HG03097 (cell line): ENCODE measurements around the gene PLK5.

Experiments
- ATAC-seq: cut with Tn5 transposase; IDR thresholded peaks from one replicate; pipeline ENCODE4 v1.9.1; 2021; ENCODE audit not compliant: unreplicated experiment, low FRiP score

Gene PLK5

DNA sequence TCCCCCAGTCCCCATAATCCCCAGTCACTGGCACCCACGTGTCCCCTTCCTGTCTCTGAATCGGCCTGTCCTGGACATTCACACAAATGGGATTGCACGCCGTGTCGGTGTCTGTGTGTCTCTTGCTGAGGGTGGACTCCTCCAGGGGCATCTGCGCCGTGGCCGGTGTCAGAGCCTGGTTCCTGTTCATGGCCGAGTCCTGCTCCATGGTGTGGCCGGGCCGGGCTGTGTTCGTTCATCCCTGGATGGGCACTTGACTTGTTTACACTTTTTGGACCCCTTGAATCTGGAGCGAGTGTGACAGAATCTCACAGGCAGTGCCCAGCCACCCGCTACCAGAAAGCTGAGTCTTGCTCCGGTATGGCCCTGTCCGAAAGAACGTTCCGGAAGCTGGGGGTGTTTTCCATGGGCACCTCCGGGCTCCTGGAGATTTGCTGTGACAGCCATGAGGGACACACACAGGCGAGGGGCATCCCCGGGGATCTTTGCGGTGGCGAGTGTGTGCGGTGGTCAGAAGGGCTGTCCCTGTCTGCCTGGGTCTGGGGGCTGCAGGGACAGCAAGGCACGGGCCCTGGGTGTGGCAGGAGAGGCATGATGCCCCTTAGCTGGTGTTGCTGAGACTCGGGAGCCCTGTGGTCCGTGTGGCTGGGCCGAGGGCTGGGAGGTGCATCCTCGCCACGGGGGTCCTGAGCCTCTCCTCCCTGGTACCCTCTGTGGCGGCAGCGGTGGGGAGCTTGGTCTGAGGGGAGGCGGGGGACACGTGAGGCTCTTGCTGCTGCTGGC is 50.7 kb downstream of the PLK5 start:
- ATAC-seq: no peak

DNA sequence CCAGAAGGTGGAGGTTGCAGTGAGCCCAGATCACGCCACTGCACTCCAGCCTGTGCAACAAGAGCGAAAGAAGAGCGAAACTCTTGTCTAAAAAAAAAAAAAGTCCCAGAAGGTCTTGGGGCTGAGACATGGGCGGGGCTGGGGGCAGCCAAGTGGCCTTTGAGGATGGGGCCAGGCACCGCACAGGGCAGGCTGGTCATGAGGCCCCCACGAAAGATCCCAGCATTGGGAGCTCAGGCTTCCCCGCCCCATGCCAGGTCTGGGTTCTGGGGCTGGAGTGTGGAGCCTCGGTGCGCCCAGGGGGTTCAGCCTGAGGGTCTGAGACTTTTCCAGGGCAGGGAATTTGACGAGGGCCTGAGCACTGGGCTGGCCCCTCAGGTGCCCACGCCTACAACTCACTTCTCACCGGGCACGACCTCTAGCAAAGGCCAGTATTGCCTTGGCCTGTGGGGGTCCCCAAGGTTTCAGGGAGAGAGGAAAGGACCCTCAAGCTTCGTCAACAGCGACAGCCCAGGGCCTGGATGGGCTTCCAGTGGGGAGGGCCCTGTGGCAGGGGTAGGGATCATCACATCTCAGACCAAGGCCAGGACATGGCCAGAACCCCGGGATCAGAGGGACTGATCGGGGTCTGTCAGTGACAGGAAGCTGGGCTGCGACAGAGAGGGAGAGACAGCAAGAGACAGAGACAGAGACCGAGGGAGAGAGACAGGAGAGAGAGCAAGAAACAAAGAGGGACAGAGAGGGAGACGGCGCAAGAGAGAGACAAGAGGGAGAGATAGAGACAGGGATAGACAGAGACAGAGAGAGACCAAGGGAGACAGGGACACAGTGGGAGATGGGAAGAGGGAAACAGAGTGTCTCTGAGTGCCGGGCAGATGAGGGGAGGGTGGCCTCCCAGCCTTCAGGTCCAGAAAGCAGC is 51.7 kb downstream of the PLK5 start:
- no peak for ATAC-seq

DNA sequence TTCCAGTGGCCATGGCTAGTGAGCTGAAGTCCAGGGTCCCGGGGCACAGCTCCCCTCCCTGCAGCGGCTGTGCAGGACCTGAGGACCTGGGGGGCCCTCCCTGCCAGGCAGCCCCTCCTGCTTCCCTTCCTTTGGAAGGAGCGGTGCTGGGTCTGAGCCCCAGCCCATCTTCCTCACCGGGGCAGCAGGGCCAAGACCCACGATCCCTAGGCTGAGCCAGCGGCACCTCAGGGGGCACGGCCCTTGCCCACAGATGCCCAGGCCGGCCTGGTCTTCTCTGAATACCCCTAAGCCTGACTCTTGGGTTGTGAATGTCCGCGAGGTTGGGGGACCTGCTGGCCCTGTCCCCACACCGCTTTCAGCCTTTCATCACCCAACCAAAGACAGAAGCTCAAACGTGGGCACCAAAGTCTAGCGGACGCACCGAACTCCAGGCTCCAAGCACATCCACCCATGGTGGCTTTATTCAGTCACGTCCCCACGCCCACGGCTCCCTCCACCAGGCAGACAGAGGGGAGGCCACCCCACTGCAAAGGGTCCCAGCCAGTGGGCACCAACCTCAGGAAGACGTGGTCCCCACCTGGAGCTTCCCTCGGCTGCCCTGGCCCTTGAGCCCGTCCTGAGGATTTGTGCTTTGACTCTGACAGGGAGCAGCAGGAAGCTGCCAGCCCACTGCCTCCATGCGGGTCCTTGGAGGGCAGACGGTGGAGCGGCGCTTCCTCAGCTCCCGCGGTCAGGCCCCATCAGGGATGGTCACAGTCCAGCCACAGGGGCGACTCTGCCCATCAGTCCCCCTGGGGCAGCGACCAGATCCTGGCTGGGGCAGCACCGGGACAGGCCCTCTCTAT is 52.6 kb downstream of the PLK5 start:
- ATAC-seq: no peak

DNA sequence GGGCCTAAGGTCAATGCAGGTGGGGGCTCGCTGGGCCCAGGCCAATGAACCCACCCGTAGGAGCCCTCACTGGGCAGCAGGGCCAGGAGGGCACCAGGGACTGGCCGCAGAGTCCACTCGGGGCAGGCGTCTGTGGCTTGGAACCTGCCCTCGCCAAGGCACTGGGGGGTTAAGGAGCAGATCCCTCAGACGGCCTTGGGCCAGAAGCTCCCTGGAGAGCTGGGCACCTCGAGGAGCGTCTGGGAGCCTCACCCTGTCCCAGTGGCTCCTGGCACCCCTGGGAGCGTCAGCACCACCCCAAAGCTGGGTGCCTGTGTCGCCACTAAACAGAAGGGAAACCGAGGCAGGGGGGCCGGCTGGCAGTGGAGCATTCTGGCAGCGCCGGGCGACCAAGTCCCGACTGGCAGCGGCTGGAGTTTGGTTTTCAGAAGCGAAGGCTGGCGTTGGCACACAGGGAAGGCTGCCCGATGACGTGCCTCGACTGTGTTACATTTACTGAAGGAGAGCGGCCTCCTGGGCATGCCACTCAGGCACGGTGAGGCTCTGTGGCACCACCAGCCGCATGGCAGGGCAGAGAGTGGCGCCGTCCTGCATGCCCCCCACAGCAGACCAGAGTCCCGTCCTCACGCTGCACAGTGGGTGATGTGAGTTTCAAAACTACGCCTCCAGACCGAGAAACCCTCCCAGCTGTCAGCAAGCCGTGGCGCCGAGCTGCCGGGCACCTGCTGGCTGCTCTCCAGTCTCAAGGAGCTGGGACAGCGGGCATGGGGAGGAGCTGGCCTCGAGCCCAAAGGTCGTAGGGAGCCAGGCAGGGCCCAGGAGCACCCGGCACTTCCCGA is 53.4 kb downstream of the PLK5 start:
- no peak for ATAC-seq

DNA sequence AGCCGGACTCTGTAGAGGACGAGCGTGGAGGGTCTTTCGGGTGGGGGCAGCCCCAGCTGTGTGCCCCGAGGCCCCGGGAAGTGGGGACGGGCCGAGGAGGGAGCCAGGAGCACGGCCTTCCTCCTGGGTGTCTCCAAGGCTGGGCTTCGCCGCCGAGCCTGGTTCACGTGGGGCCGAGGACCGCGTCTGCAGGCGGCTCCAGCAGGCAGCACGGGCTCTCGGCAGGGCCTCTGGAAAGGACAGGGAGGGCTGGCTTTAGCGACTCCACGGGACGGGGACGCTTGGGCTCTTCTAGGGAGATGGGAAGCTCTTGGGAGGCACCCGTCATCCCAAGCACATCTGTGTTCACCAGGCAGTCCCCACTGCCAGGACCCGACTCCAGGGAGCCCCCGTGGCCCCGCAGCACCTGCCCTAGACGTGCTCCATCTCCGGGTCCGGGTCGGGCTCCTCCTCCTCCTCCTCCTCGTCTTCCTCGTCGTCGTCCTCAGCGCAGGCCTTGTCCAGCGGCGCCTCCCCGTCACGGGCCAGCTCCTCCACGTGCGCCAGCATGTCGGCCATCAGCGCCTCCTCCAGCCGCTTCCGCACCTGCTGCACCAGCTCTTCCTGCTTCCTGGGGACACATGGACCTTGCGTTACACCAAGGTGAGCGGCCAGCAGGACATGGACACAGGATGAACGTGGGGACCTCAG is 54.2 kb downstream of the PLK5 start:
- no peak for ATAC-seq

DNA sequence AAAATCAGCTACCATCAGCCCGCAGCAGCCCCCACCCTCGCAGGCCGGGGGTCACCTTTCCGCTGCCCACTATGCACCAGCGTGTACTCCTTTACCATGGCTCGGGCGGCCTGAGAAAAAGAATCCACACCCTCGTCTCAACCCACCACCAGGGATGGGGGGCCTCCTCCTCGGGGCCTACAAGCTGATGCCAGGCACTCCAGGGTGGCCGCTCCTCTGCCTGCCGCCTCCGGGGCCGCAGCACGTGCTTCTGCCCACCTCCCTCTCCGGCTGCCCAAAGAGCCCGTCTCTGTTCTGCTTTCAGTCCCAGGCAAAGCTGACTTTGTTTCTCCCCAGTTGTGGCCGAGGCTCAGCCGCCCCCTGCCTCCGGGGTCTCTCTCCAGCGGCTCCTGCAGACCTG is 55.3 kb downstream of the PLK5 start:
- ATAC-seq: no peak

DNA sequence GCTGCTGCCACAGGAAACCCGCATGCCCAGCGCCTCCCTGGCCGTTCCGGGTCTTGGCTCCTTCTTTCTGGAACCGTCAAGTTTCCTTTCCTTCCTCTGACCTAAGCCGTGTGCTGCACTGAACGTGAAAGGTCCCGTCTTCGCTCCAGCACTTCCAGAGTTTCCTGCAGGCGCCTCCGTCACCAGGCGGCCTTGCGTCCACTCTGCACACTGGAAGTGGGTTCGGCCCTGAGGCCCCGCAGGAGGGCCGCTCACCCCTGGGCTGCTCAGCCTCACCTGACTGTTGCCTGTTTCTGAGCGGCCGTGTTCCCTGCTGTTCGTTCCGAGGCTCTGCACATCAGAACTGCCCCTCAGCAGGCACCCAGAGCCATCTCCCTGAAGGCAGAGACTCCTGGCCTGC is 56.5 kb downstream of the PLK5 start:
- no peak for ATAC-seq

DNA sequence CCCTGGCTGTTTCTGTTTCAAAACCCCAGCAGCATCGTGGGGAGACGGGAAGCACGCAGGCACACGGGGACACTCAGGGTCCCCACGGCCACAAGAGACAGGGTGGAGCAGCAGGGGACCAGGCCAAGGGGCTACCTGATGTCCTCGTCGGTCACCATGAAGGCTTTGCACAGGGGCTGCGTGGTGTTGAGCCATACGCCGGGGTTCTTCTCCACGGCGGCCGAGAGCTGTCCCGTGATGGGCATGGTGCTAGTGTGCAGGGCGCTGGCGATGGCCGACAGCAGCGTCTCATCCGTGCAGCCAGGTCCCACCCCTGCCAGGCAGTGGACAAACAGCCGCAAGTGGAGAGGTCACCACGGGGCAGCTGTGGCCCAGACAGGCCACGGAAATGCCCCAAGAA is 57.1 kb downstream of the PLK5 start:
- ATAC-seq: no peak

DNA sequence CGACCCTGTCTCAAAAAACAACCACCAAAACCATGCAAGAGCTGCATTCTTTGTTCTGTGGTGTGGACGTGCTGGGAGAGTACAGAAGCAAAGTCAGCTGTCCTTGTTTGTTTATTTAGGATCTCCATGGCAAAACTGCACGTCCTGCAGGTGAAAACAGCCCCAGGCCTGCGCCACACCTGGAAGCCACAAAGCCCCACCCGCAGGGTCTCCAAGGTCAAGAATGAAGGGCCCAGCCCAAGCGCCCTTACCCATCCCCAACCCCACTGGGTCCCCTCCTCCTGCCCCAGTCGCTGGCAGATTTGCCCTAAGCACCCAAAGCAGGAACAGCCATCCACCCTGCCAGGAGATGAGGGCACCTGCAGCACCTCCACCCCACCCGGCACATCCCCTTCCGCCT is 58.3 kb downstream of the PLK5 start:
- no peak for ATAC-seq

DNA sequence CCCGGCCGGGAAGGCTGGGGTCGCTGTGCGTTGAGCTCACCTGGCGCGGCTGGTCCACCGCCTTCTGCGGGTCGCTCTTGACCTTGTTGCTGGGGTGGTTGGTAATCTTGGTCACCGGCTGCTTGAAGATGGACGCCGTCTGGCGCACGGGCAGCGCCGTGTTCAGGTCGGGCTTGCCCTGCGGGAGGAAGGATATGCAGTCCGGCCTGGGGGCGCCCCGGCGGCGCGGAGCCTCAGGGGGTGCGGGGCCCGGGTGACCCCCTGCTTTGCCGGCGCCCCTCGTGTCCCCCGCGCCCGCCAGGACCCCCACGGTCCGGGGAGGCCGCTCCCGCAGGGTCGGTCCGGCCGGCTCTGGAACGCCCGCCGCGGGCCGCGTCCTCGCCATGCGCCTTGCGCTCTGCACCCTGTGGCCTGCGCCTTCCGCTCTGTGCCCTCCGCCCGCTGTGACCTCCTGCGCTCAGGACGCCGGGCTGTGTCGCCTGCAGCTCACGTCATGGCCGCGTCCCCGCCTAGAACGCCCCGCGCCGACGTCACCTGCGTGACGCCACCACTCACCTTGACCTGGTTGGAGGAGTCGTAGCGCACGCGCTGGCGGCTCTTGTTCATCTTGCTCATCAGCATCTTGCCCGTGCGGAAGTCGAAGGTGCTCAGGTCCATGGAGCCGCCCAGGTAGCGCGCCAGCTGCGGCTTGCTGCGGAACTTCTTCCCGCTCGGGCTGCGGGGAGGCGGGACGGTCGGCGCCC is 60.8 kb downstream of the PLK5 start:
- ATAC-seq: no peak

DNA sequence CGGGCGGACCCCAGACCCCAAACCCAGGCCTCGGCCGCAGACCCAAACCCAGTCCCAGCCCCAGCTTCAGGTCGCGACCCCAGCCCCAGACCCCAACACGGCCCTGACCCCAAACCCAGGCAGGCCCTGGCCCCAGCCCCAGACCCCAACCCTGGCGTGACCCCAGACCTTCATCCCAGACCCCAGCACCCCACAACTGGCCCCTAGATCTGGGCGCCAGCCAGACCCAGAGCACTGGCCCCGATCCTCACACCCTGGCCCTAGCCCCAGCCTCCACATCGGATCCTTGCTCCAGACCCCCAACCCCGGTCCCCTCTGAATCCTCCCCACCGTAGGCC is 61.3 kb downstream of the PLK5 start:
- no peak for ATAC-seq
